A549 (cell line): ENCODE data around the gene F2RL3. TPM values are rescaled to one million over a fixed set of nuclear protein-coding genes. Genes with fewer than 3 reads are reported as not detected.
A peak's percentile ranks its signal among the peaks of the same experiment; 100 is the strongest.

Experiments
- ATAC-seq, 2 experiments: fragments of 200-7000 bp in 1 of 2; fragments of >200 bp in 1 of 2; cut with Nextera tagmentation in 1 of 2; cut with Tn5 transposase in 1 of 2; 3 replicates each; pipeline versions ENCODE4 v1.8.0 to v1.9.1; 2018 to 2020; ENCODE audit warnings: mild to moderate bottlenecking in 1 of 2, moderate library complexity in 1 of 2
- CTCF ChIA-PET: fragments of 300-600 bp; sonication (Branson Sonifier 250); formaldehyde crosslinking; extraction: SDS; loops from one replicate; lab custom pipeline; 2021; ENCODE audit warnings: antibody characterized with exemption, inconsistent platforms; lab: Yijun Ruan, JAX
- POLR2A ChIA-PET: fragments of 350-600 bp; formaldehyde crosslinking; extraction: SDS; loops from one replicate; lab custom pipeline; 2021; ENCODE audit warnings: antibody characterized with exemption, inconsistent platforms; lab: Yijun Ruan, JAX
- DNase-seq, 2 experiments: peaks; one replicate each; pipeline versions ENCODE4 v3.0.0 to v3.0.0-alpha.2; 2011 to 2016; ENCODE audit warnings: low read depth in 1 of 2, low spot score in 1 of 2
- FAIRE-seq: peaks from 2 replicates; lab custom pipeline; 2011; peaks lifted over from hg19 to GRCh38; lab: Jason Lieb, UNC
- H3K27ac ChIP-seq, 2 experiments: fragments of >200 bp; sonication (Bioruptor Twin); formaldehyde crosslinking; 3 replicates each; pipeline ENCODE4 v1.5.1; 2016 to 2017
- H3K4me1 ChIP-seq: fragments of >200 bp; sonication (Bioruptor Twin); formaldehyde crosslinking; 3 replicates; pipeline ENCODE4 v1.6.1; 2016
- H3K4me2 ChIP-seq: fragments of >200 bp; sonication (Bioruptor Twin); formaldehyde crosslinking; 3 replicates; pipeline ENCODE4 v1.6.1; 2016
- H3K4me3 ChIP-seq: fragments of >200 bp; sonication (Bioruptor Twin); formaldehyde crosslinking; 3 replicates; pipeline ENCODE4 v1.5.1; 2016
- H3K9me3 ChIP-seq: fragments of >200 bp; sonication (Bioruptor Twin); formaldehyde crosslinking; 3 replicates; pipeline ENCODE4 v1.6.1; 2016
- BCL3 ChIP-seq: fragments of >200 bp; sonication (Bioruptor Twin); formaldehyde crosslinking; IDR thresholded peaks from 3 replicates; pipeline ENCODE4 v1.6.1; 2016
- BHLHE40 ChIP-seq: IDR thresholded peaks from 2 replicates; pipeline ENCODE4 v1.6.1; 2012; ENCODE audit warnings: low read depth, low read length, inconsistent platforms
- CBX2 ChIP-seq: fragments of 200-600 bp; sonication (generic); IDR thresholded peaks from 2 replicates; pipeline ENCODE4 v1.6.1; 2016; ENCODE audit warnings: low read depth, mild to moderate bottlenecking, borderline replicate concordance
- CHD2 ChIP-seq: fragments of 150-350 bp; IDR thresholded peaks from 2 replicates; pipeline ENCODE4 v1.6.1; 2014; ENCODE audit warnings: low read length; ENCODE audit not compliant: partially characterized antibody
- CHD4 ChIP-seq: fragments of 200-600 bp; sonication (generic); IDR thresholded peaks from 2 replicates; pipeline ENCODE4 v1.6.1; 2016; ENCODE audit warnings: antibody characterized with exemption, mild to moderate bottlenecking, borderline replicate concordance
- EHMT2 ChIP-seq: fragments of 200-600 bp; sonication (generic); IDR thresholded peaks from 2 replicates; pipeline ENCODE4 v1.6.1; 2016; ENCODE audit warnings: antibody characterized with exemption, low read depth, mild to moderate bottlenecking, moderate library complexity
- ESRRA ChIP-seq: fragments of 150-350 bp; IDR thresholded peaks from 2 replicates; pipeline ENCODE4 v1.6.1; 2014; ENCODE audit warnings: mild to moderate bottlenecking, low read length, borderline replicate concordance
- FOXS1 ChIP-seq: fragments of 250-450 bp; sonication (Bioruptor Pico); IDR thresholded peaks from 2 replicates; pipeline ENCODE4 v1.5.0; 2020; ENCODE audit warnings: mild to moderate bottlenecking, moderate library complexity
- HES2 ChIP-seq: fragments of >200 bp; sonication (Bioruptor Twin); formaldehyde crosslinking; IDR thresholded peaks from 2 replicates; pipeline ENCODE4 v1.6.1; 2016
- HOXB13 ChIP-seq: fragments of 250-450 bp; sonication (Bioruptor Pico); IDR thresholded peaks from 2 replicates; pipeline ENCODE4 v1.5.0; 2020; ENCODE audit warnings: low read depth, mild to moderate bottlenecking, moderate library complexity
- JUN ChIP-seq, 2 experiments: fragments of >200 bp; sonication (Bioruptor Twin); formaldehyde crosslinking; IDR thresholded peaks; 2 replicates in 1 of 2; 3 replicates in 1 of 2; pipeline ENCODE4 v1.6.1; 2016 to 2017
- KDM5A ChIP-seq: fragments of 200-600 bp; sonication (generic); IDR thresholded peaks from 2 replicates; pipeline ENCODE4 v1.6.1; 2016; ENCODE audit warnings: antibody characterized with exemption, mild to moderate bottlenecking
- NFE2L2 ChIP-seq: fragments of 150-350 bp; conservative IDR thresholded peaks from 2 replicates; pipeline ENCODE4 v1.6.1; 2014; ENCODE audit warnings: low read length
- NR3C1 ChIP-seq: fragments of >200 bp; sonication (Bioruptor Twin); formaldehyde crosslinking; IDR thresholded peaks from 3 replicates; pipeline ENCODE4 v1.6.1; 2017
- PHF8 ChIP-seq: fragments of 200-600 bp; sonication (generic); IDR thresholded peaks from 2 replicates; pipeline ENCODE4 v1.6.1; 2016; ENCODE audit warnings: low read depth, mild to moderate bottlenecking, antibody characterized with exemption, moderate library complexity, borderline replicate concordance
- POLR2A ChIP-seq: IDR thresholded peaks from 2 replicates; pipeline ENCODE4 v1.6.1; 2012; ENCODE audit warnings: mild to moderate bottlenecking, low read length
- POLR2AphosphoS2 ChIP-seq: conservative IDR thresholded peaks from 2 replicates; pipeline ENCODE4 v1.6.1; 2012; ENCODE audit warnings: low read length, improper control_type of control experiment, inconsistent platforms
- RARB ChIP-seq: fragments of 250-450 bp; sonication (Bioruptor Pico); IDR thresholded peaks from 2 replicates; pipeline ENCODE4 v1.8.0; 2021; ENCODE audit warnings: mild to moderate bottlenecking, moderate library complexity
- RCOR1 ChIP-seq: fragments of 150-350 bp; IDR thresholded peaks from 2 replicates; pipeline ENCODE4 v1.6.1; 2014; ENCODE audit warnings: antibody characterized with exemption, low read length, low read depth
- TFCP2L1 ChIP-seq: fragments of 250-450 bp; sonication (Bioruptor Pico); IDR thresholded peaks from 2 replicates; pipeline ENCODE4 v1.5.0; 2021; ENCODE audit warnings: mild to moderate bottlenecking
- TP53 ChIP-seq: fragments of 250-450 bp; sonication (Bioruptor Pico); IDR thresholded peaks from 2 replicates; pipeline ENCODE4 v1.5.0; 2021; ENCODE audit warnings: mild to moderate bottlenecking, moderate library complexity
- USF2 ChIP-seq: fragments of 450-650 bp; IDR thresholded peaks from 2 replicates; pipeline ENCODE4 v1.6.1; 2014; ENCODE audit warnings: antibody characterized with exemption
- ZC3H11A ChIP-seq: fragments of 450-650 bp; IDR thresholded peaks from 2 replicates; pipeline ENCODE4 v1.6.1; 2014; ENCODE audit warnings: antibody characterized with exemption, mild to moderate bottlenecking
- ZSCAN20 ChIP-seq: fragments of 250-450 bp; sonication (Bioruptor Pico); IDR thresholded peaks from 2 replicates; pipeline ENCODE4 v1.8.0; 2022; ENCODE audit warnings: mild to moderate bottlenecking, moderate library complexity
- WGBS: methylation state at CpG from one replicate; pipeline ENCODE4 v1.1.6; 2017; ENCODE audit errors: missing lambda C conversion rate; 5-methylcytosine and 5-hydroxymethylcytosine counted together
- polyA plus RNA-seq, 4 experiments: library from polyadenylated mRNA; depleted of rRNA in 3 of 4; stranded (reverse); fragments of >200 nt; fragmentation: RNase III in 1 of 4; extraction: RNeasy Plus Mini Kit Qiagen cat#74134 plus additional on column Dnase treatment in 1 of 4; gene quantifications; 2 replicates in 3 of 4; 3 replicates in 1 of 4; pipeline ENCODE4 v1.2.3, GENCODE V29; 2011 to 2017
- TF ChIP-seq, protein P1 (sequence below): fragments of 200-600 bp; sonication (generic); IDR thresholded peaks from 2 replicates; pipeline ENCODE4 v1.6.1; 2016; ENCODE audit warnings: antibody characterized with exemption, mild to moderate bottlenecking, moderate library complexity
- TF ChIP-seq, protein P2 (sequence below): IDR thresholded peaks from 2 replicates; pipeline ENCODE4 v1.6.1; 2012

Gene F2RL3
- polyA plus RNA-seq, 2 of the 4 experiments (the other 2 are of a cell fraction): not detected

DNA sequence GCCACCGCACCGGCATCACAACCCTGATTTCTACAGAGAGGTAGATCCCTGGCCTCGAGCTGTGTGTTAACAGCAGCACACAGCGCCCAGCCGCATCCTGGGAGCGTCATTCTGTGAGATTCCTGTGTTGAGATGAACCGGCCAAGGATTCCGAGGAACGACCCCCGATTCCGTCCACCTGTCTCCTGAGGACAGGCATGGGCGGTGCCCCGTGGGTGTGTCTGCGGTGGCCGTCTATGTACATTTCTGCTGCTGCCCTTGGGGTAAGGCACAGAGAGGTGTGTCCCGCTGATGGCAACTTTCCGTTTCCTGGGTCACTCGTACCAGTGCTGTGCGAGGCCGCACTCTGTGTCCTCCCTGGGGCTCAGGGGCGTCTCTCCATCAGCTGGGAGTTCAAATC, 16.1 kb upstream of the F2RL3 start:
- POLR2A ChIA-PET: interaction anchor here (0.6 kb wide), 1 partner anchor 133 kb away, joined by 3 read pairs; no protein-coding TSS in a partner anchor
- H3K4me3 ChIP-seq: no peak overlapping the region

GRCh38 chr19:16873594-16873993, 15.2 kb upstream of the F2RL3 start:
- H3K4me3 ChIP-seq: no peak overlapping the region
- CTCF ChIA-PET: no interaction called here
- DNase-seq (no peak), ATAC-seq (no peak), FAIRE-seq (no peak)
- WGBS: 100% methylated on average over 1 of the region's 3 CpGs
- H3K27ac ChIP-seq: no peak overlapping the region
- POLR2A ChIA-PET: no interaction called here
- H3K9me3 ChIP-seq: no peaks in the 10 kb centered on the region
- no peaks in the 10 kb centered on the region for H3K4me1 ChIP-seq
- TF ChIP-seq, protein P1, sequence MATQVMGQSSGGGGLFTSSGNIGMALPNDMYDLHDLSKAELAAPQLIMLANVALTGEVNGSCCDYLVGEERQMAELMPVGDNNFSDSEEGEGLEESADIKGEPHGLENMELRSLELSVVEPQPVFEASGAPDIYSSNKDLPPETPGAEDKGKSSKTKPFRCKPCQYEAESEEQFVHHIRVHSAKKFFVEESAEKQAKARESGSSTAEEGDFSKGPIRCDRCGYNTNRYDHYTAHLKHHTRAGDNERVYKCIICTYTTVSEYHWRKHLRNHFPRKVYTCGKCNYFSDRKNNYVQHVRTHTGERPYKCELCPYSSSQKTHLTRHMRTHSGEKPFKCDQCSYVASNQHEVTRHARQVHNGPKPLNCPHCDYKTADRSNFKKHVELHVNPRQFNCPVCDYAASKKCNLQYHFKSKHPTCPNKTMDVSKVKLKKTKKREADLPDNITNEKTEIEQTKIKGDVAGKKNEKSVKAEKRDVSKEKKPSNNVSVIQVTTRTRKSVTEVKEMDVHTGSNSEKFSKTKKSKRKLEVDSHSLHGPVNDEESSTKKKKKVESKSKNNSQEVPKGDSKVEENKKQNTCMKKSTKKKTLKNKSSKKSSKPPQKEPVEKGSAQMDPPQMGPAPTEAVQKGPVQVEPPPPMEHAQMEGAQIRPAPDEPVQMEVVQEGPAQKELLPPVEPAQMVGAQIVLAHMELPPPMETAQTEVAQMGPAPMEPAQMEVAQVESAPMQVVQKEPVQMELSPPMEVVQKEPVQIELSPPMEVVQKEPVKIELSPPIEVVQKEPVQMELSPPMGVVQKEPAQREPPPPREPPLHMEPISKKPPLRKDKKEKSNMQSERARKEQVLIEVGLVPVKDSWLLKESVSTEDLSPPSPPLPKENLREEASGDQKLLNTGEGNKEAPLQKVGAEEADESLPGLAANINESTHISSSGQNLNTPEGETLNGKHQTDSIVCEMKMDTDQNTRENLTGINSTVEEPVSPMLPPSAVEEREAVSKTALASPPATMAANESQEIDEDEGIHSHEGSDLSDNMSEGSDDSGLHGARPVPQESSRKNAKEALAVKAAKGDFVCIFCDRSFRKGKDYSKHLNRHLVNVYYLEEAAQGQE: no peak
- TF ChIP-seq TFCP2L1 (no peak), RCOR1 (no peak), POLR2A (no peak), FOXS1 (CRISPR knock-in tag) (no peak)
- H3K4me2 ChIP-seq: no peak overlapping the region

More for the DNA sequence above, 16.1 kb upstream of the F2RL3 start:
- DNase-seq (no peak), FAIRE-seq (no peak)
- no peak overlapping the region for H3K4me2 ChIP-seq
- CTCF ChIA-PET: interaction anchor here (0.9 kb wide), 1 partner anchor 43 kb away, joined by 3 read pairs; no protein-coding TSS in a partner anchor
- H3K4me1 ChIP-seq: no peaks in the 10 kb centered on the region
- 95% methylated on average over 14 of the region's 21 CpGs for WGBS
- H3K9me3 ChIP-seq: no peaks in the 10 kb centered on the region
- no peak overlapping the region for H3K27ac ChIP-seq
- TF ChIP-seq ESRRA (no peak), ZSCAN20 (CRISPR knock-in tag) (no peak), CBX2 (no peak), HOXB13 (CRISPR knock-in tag) (no peak), CHD4 (no peak), KDM5A (no peak), EHMT2 (no peak), POLR2AphosphoS2 (no peak), BCL3 (no peak)
- TF ChIP-seq, protein P2, sequence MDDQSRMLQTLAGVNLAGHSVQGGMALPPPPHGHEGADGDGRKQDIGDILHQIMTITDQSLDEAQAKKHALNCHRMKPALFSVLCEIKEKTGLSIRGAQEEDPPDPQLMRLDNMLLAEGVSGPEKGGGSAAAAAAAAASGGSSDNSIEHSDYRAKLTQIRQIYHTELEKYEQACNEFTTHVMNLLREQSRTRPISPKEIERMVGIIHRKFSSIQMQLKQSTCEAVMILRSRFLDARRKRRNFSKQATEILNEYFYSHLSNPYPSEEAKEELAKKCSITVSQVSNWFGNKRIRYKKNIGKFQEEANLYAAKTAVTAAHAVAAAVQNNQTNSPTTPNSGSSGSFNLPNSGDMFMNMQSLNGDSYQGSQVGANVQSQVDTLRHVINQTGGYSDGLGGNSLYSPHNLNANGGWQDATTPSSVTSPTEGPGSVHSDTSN: no peak
- TF ChIP-seq, all 56 proteins: peak for 0
- ATAC-seq: no peak

- DNase-seq (no peak), ATAC-seq (peak in 1 of 2 experiments; percentile 25; a peak in 1 of 6 replicates), FAIRE-seq (no peak)
- H3K4me1 ChIP-seq: no peaks in the 10 kb centered on the region
- H3K4me3 ChIP-seq: no peak overlapping the region
- ChIA-PET CTCF (no interaction called here), POLR2A (no interaction called here)
- no peak overlapping the region for H3K27ac ChIP-seq
- WGBS: 100% methylated on average over 1 of the region's 1 CpG
- no peaks in the 10 kb centered on the region for H3K9me3 ChIP-seq
- no peak overlapping the region for H3K4me2 ChIP-seq
- TF ChIP-seq KDM5A (no peak), BCL3 (no peak), CHD2 (no peak), RARB (CRISPR knock-in tag) (no peak), PHF8 (no peak), HES2 (no peak), NR3C1 (no peak), JUN (IDR thresholded peaks at IDR 0.05) (no peak), FOXS1 (CRISPR knock-in tag) (no peak), TP53 (CRISPR knock-in tag) (no peak), BHLHE40 (no peak), ZC3H11A (no peak), USF2 (no peak), NFE2L2 (no peak)
Observed at GRCh38 chr19:16874250-16874977, 14.4 kb upstream of the F2RL3 start.
